ENCODE results near the gene C19orf47. TPM values are rescaled to one million over a fixed set of nuclear protein-coding genes. Genes with fewer than 3 reads are reported as not detected.
A peak's percentile ranks its signal among the peaks of the same experiment; 100 is the strongest.

C19orf47 gene
- polyA plus RNA-seq, 4 donors, result 5.1 to 13.2 (median 7.4) TPM

DNA sequence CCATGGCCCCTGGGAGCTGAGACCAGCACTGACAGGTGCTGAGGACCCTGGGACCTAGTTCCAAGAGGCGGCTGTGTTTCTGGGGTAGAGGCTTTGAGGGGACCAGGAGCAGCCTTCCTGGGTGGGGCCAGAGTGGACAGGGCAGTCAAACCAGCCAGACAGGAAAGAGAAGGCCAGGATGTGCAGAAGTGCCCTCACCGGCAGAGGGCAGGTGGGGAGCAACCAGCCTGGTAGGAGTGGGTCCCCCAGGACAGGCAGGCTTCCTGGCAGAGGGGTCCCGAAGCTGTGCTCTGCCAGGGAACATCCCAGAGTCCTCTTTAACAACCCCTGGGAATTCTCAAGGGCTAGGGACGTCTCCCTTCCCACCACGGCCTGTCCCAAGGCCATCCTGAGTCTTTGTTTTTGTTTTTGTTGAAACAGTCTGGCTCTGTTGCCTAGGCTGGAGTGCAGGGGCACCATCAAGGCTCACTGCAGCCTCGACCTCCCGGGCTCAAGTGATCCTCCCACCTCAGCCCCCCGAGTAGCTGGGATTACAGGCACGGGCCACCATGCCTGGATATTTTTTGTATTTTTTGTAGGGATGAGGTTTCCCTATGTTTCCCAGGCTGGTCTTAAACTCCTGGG, 44.8 kb upstream of the C19orf47 start:
- peak in 1 of 2 donors; percentile 27 for DNase-seq

DNA sequence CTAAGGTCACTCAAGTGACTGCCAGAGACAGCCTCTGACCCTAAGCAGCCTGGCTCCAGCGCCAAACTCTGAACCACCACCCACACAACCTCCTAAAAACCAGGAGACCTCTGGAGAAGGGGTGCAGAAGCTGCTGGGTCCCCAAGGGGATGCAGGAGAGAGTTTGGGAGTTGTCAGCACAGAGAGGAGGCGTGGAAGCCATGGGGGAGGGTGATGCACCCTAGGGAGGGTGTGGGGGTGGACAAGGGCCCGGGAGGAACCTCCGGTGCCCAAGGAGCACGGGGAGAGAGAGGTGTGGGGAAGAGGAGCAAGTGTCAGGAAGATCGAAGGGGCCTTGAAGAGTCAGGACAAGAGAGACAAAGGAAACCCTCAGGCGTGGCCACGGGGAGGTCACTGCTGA, 43.9 kb upstream of the C19orf47 start:
- no peak for FAIRE-seq
- WGBS, 3 donors, result 66 to 74% (median 69%) methylated on average over 8 of the region's 8 CpGs

More for the DNA sequence above, 44.8 kb upstream of the C19orf47 start:
- Histone ChIP-seq H3K9me3 (ENCODE audit: control insufficient read depth in 2 of 2, insufficient read depth in 1 of 2, low read depth in 1 of 2, low read length in 1 of 2) (no peaks in the 10 kb centered on the region), H3K4me3 (ENCODE audit: low read depth in 1 of 3, low read length in 3 of 3) (no peak overlapping the region), H3K27ac (ENCODE audit: low read depth in 1 of 3, low read length in 2 of 3) (no peak overlapping the region), H3K27me3 (ENCODE audit: control insufficient read depth in 3 of 3, insufficient read depth in 3 of 3, low read length in 3 of 3) (no peaks in the 10 kb centered on the region), H3K36me3 (ENCODE audit: control insufficient read depth in 3 of 3, insufficient read depth in 2 of 3, low read depth in 1 of 3, low read length in 3 of 3) (peaks cover 0 to 11% (median 3%) of the 10 kb centered on the region in 3 donors), H3K4me1 (ENCODE audit: control insufficient read depth in 3 of 3, insufficient read depth in 2 of 3, low read depth in 1 of 3, low read length in 2 of 3) (peaks cover 0 to 1% (median 0%) of the 10 kb centered on the region in 3 donors)
- WGBS, 3 donors, result 37 to 54% (median 43%) methylated on average over 9 of the region's 9 CpGs
- no peak for FAIRE-seq

DNA sequence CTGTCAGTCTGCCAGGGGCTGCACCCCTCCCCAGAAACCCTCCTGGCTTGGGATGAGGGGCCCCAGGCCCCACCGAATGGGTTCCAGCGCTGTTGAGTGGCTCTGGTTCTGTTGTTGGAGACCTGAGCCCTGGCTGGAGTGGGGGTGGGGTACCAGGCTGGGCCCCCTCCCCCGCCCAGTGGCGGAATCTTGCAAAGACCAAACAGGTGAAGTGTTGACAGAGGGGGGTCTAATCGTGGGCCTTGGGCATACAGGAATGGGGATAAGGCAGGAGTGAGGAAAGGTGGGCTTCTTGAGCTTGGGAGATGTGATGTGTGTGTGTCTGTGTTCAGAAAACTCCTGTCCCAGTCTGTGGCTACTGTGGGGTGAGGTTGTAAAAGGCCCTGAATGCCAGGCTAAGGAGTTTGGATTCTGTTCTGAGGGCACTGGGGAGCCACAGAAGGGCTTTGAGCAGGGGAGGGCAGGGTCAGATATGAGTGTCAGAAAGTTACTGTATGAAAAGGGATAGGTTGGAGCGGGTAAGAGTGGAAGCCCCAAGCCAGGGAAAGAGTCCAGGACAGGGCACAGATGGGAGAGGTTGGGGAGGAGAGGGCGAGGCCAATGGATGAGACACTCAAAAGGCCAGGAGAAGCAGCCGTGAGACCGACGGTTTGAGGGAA, 42.0 kb upstream of the C19orf47 start, which contains the start of gene HIPK4:
Gene HIPK4, minus strand, starts transcription at position 98 of the 659 bp plus-strand sequence. CDS start 279 bp downstream, outside the sequence.
- H3K36me3 ChIP-seq (ENCODE audit: control insufficient read depth in 3 of 3, insufficient read depth in 2 of 3, low read depth in 1 of 3, low read length in 3 of 3), result no peaks in the 10 kb centered on the region
- H3K4me3 ChIP-seq (ENCODE audit: low read depth in 1 of 3, low read length in 3 of 3), result no peak within 1 kb of the TSS
- FAIRE-seq, result no peak
- H3K4me1 ChIP-seq (ENCODE audit: control insufficient read depth in 3 of 3, insufficient read depth in 2 of 3, low read depth in 1 of 3, low read length in 2 of 3), result no peaks in the 10 kb centered on the region
- no peaks in the 10 kb centered on the region for H3K9me3 ChIP-seq (ENCODE audit: control insufficient read depth in 2 of 2, insufficient read depth in 1 of 2, low read depth in 1 of 2, low read length in 1 of 2)
- WGBS, 3 donors, result 84 to 89% (median 88%) methylated on average over 10 of the region's 10 CpGs
- DNase-seq, result no peak
- H3K27ac ChIP-seq (ENCODE audit: low read depth in 1 of 3, low read length in 2 of 3), result no peak within 1 kb of the TSS
- H3K27me3 ChIP-seq (ENCODE audit: control insufficient read depth in 3 of 3, insufficient read depth in 3 of 3, low read length in 3 of 3), result no peaks in the 10 kb centered on the region

More for the DNA sequence above, 43.9 kb upstream of the C19orf47 start:
- Histone ChIP-seq H3K4me3 (ENCODE audit: low read depth in 1 of 3, low read length in 3 of 3) (no peak overlapping the region), H3K27me3 (ENCODE audit: control insufficient read depth in 3 of 3, insufficient read depth in 3 of 3, low read length in 3 of 3) (no peaks in the 10 kb centered on the region), H3K27ac (ENCODE audit: low read depth in 1 of 3, low read length in 2 of 3) (no peak overlapping the region), H3K9me3 (ENCODE audit: control insufficient read depth in 2 of 2, insufficient read depth in 1 of 2, low read depth in 1 of 2, low read length in 1 of 2) (no peaks in the 10 kb centered on the region), H3K4me1 (ENCODE audit: control insufficient read depth in 3 of 3, insufficient read depth in 2 of 3, low read depth in 1 of 3, low read length in 2 of 3) (no peaks in the 10 kb centered on the region), H3K36me3 (ENCODE audit: control insufficient read depth in 3 of 3, insufficient read depth in 2 of 3, low read depth in 1 of 3, low read length in 3 of 3) (peaks cover 0 to 8% (median 0%) of the 10 kb centered on the region in 3 donors)
- DNase-seq, result no peak

DNA sequence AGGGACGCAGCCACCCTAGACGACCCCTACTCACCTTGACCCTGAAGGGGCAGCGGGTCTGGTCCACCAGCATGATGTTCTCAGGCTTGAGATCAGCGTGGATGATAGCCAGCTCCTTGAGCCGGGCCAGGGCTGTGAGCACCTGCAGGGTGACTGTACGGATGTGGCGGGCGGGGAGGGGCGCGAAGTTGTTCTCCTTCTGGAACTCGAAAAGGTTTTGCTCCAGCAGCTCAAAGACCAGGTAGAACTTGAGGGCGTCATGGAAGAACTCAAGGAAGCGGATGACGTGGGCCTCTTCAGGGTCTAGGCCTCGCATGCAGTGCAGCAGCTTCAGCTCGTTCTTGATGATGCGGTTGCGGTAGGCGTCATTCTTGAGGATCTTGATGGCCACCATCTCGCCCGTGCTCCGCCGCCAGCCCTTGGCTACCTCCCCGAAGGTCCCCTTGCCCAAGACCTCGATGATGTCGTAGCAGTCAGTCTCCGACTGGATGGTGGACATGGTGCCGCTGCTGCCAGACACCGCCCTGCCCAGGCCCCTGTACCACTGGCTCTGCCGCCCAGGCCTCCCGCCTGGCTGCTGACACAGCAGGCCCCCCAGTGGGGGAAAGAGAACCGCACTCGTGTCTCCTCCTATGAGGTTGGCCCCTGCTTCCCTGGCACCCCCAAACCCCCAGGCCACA, 41.3 kb upstream of the C19orf47 start:
- Histone ChIP-seq H3K4me3 (ENCODE audit: low read depth in 1 of 3, low read length in 3 of 3) (no peak overlapping the region), H3K27ac (ENCODE audit: low read depth in 1 of 3, low read length in 2 of 3) (no peak overlapping the region), H3K27me3 (ENCODE audit: control insufficient read depth in 3 of 3, insufficient read depth in 3 of 3, low read length in 3 of 3) (no peaks in the 10 kb centered on the region), H3K9me3 (ENCODE audit: control insufficient read depth in 2 of 2, insufficient read depth in 1 of 2, low read depth in 1 of 2, low read length in 1 of 2) (no peaks in the 10 kb centered on the region), H3K36me3 (ENCODE audit: control insufficient read depth in 3 of 3, insufficient read depth in 2 of 3, low read depth in 1 of 3, low read length in 3 of 3) (no peaks in the 10 kb centered on the region), H3K4me1 (ENCODE audit: control insufficient read depth in 3 of 3, insufficient read depth in 2 of 3, low read depth in 1 of 3, low read length in 2 of 3) (no peaks in the 10 kb centered on the region)
- FAIRE-seq, result no peak
- DNase-seq, result no peak
- WGBS, 3 donors, result 94 to 97% (median 95%) methylated on average over 33 of the region's 33 CpGs

DNA sequence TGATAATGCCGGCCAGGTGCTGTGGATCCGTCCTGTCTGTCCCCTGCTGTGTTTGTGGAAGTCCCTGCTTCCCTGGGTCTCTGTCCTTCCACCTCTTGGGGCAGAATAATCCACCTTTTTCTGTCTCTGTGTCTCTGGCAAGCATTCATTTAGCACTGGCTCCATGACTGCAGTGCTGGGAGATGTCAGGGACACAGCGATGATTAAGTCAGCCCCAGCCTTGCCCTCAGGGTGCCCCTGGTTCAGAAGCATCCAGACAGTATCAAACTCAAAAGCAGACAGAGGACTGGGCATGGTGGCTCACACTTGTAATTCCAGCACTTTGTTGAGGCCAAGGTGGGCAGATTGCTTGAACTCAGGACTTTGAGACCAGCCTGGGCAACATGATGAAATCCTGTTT, 40.3 kb upstream of the C19orf47 start:
- 68 to 86% (median 82%) methylated on average over 2 to 3 of the region's 3 CpGs for WGBS, 3 donors
- Histone ChIP-seq H3K4me1 (ENCODE audit: control insufficient read depth in 3 of 3, insufficient read depth in 2 of 3, low read depth in 1 of 3, low read length in 2 of 3) (no peaks in the 10 kb centered on the region), H3K27ac (ENCODE audit: low read depth in 1 of 3, low read length in 2 of 3) (no peak overlapping the region), H3K27me3 (ENCODE audit: control insufficient read depth in 3 of 3, insufficient read depth in 3 of 3, low read length in 3 of 3) (no peaks in the 10 kb centered on the region), H3K4me3 (ENCODE audit: low read depth in 1 of 3, low read length in 3 of 3) (no peak overlapping the region), H3K36me3 (ENCODE audit: control insufficient read depth in 3 of 3, insufficient read depth in 2 of 3, low read depth in 1 of 3, low read length in 3 of 3) (no peaks in the 10 kb centered on the region), H3K9me3 (ENCODE audit: control insufficient read depth in 2 of 2, insufficient read depth in 1 of 2, low read depth in 1 of 2, low read length in 1 of 2) (no peaks in the 10 kb centered on the region)
- DNase-seq (no peak), FAIRE-seq (no peak)

DNA sequence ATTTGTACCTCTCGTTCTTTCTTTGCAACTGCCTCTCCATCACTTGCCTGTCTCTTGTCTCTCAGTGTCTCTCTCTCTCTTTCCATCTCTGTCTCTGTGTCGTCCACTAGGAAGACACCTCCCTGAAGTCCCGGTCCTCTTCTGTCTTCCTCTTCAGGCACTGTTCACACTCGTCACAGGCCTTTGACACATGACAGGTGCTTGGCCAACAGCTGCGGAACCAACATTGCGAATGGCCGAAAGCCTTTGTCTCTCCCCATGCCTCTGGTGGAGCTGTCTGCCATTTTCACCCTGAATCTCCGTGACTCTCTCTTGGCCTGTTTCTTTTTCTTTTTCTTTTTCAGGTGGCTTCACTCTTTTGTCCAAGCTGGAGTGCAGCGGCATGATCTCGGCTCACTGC, 39.0 kb upstream of the C19orf47 start:
- no peak overlapping the region for H3K4me3 ChIP-seq (ENCODE audit: low read depth in 1 of 3, low read length in 3 of 3)
- FAIRE-seq (no peak), DNase-seq (no peak)
- H3K27ac ChIP-seq (ENCODE audit: low read depth in 1 of 3, low read length in 2 of 3), result no peak overlapping the region
- H3K27me3 ChIP-seq (ENCODE audit: control insufficient read depth in 3 of 3, insufficient read depth in 3 of 3, low read length in 3 of 3), result no peaks in the 10 kb centered on the region
- no peaks in the 10 kb centered on the region for H3K36me3 ChIP-seq (ENCODE audit: control insufficient read depth in 3 of 3, insufficient read depth in 2 of 3, low read depth in 1 of 3, low read length in 3 of 3)
- no peaks in the 10 kb centered on the region for H3K4me1 ChIP-seq (ENCODE audit: control insufficient read depth in 3 of 3, insufficient read depth in 2 of 3, low read depth in 1 of 3, low read length in 2 of 3)
- no peaks in the 10 kb centered on the region for H3K9me3 ChIP-seq (ENCODE audit: control insufficient read depth in 2 of 2, insufficient read depth in 1 of 2, low read depth in 1 of 2, low read length in 1 of 2)
- 91 to 92% (median 92%) methylated on average over 10 of the region's 10 CpGs for WGBS, 3 donors

DNA sequence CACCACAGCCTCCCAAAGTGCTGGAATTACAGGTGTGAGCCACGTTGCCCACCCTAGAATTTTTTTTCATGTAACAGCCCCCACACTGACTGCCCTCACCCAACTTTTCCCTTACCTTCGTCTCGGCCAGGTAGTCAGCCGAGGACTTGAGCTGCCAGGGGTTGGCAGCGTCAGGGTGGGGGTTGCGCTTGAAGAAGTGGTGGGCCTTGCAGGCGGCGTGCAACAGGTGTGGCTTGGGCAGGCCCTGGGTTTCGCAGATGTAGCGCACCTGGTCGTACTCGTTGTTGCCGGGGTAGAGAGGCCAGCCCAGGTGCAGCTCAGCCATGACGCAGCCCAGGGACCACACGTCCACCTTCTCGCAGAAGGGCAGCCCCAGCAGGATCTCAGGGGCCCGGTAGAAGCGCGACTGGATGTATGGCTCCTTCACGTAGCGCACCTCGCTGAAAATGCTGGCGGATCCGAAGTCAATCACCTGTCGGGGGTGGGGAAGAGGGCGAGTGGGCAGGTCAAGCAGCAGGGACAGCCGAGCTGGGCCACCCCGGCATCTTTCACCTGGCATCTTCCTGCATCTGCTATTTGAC, 35.6 kb upstream of the C19orf47 start:
- Histone ChIP-seq H3K27ac (ENCODE audit: low read depth in 1 of 3, low read length in 2 of 3) (no peak overlapping the region), H3K36me3 (ENCODE audit: control insufficient read depth in 3 of 3, insufficient read depth in 2 of 3, low read depth in 1 of 3, low read length in 3 of 3) (peaks cover 0 to 20% (median 0%) of the 10 kb centered on the region in 3 donors), H3K27me3 (ENCODE audit: control insufficient read depth in 3 of 3, insufficient read depth in 3 of 3, low read length in 3 of 3) (no peaks in the 10 kb centered on the region), H3K9me3 (ENCODE audit: control insufficient read depth in 2 of 2, insufficient read depth in 1 of 2, low read depth in 1 of 2, low read length in 1 of 2) (no peaks in the 10 kb centered on the region), H3K4me3 (ENCODE audit: low read depth in 1 of 3, low read length in 3 of 3) (no peak overlapping the region), H3K4me1 (ENCODE audit: control insufficient read depth in 3 of 3, insufficient read depth in 2 of 3, low read depth in 1 of 3, low read length in 2 of 3) (no peaks in the 10 kb centered on the region)
- FAIRE-seq (no peak), DNase-seq (no peak)
- 82 to 88% (median 87%) methylated on average over 27 to 28 of the region's 28 CpGs for WGBS, 3 donors

DNA sequence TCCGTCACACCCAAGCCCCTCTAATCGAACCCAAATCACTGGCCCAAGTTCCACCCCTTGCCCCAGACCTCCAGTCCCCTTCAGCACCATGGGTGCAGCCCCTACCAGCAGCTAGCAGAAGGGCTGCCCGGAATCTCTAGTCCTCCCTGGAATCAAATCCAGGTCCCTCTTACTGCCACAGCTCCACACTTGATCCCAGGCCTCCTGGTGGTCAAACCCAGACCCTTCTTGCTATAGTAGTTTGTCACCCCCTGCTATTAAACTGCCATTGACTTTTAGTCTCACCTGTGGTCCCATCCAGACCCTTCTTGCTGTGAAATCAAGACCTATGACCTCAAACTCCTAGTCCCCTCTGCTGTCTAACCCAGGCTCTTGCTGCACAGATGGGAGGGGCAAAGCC, 33.1 kb upstream of the C19orf47 start:
- no peak for FAIRE-seq
- no peak overlapping the region for H3K27ac ChIP-seq (ENCODE audit: low read depth in 1 of 3, low read length in 2 of 3)
- DNase-seq, result no peak
- no peaks in the 10 kb centered on the region for H3K9me3 ChIP-seq (ENCODE audit: control insufficient read depth in 2 of 2, insufficient read depth in 1 of 2, low read depth in 1 of 2, low read length in 1 of 2)
- 74 to 86% (median 78%) methylated on average over 3 of the region's 3 CpGs for WGBS, 3 donors
- no peaks in the 10 kb centered on the region for H3K4me1 ChIP-seq (ENCODE audit: control insufficient read depth in 3 of 3, insufficient read depth in 2 of 3, low read depth in 1 of 3, low read length in 2 of 3)
- H3K27me3 ChIP-seq (ENCODE audit: control insufficient read depth in 3 of 3, insufficient read depth in 3 of 3, low read length in 3 of 3), result no peaks in the 10 kb centered on the region
- H3K36me3 ChIP-seq (ENCODE audit: control insufficient read depth in 3 of 3, insufficient read depth in 2 of 3, low read depth in 1 of 3, low read length in 3 of 3), result peaks cover 2 to 42% (median 8%) of the 10 kb centered on the region in 3 donors
- no peak overlapping the region for H3K4me3 ChIP-seq (ENCODE audit: low read depth in 1 of 3, low read length in 3 of 3)

Measured in small intestine (tissue), 7 donors.